Muscle layer of colon (tissue), 2 donors: Measurements from ENCODE around the gene COQ10A.
"Not testable (repeated sequence)": the region's sequence is repeated elsewhere in the genome, so short reads cannot be mapped to it uniquely, and the experiment has no call there.

ENCODE experiments used
- H3K27ac ChIP-seq: one replicate; pipeline ENCODE4 v1.7.0; 2013; ENCODE audit warnings: low read depth, mild to moderate bottlenecking, low read length, moderate library complexity
- H3K27me3 ChIP-seq, 2 donors: one replicate each; pipeline ENCODE4 v1.7.0; 2013; ENCODE audit warnings: low read length in 2 of 2, mild to moderate bottlenecking in 2 of 2; ENCODE audit not compliant: insufficient read depth in 2 of 2, control insufficient read depth in 1 of 2
- H3K36me3 ChIP-seq: one replicate; pipeline ENCODE4 v1.7.0; 2013; ENCODE audit warnings: mild to moderate bottlenecking, low read length; ENCODE audit not compliant: insufficient read depth
- H3K4me1 ChIP-seq: one replicate; pipeline ENCODE4 v1.7.0; 2013; ENCODE audit warnings: mild to moderate bottlenecking, low read length; ENCODE audit not compliant: insufficient read depth
- H3K4me3 ChIP-seq, 2 donors: one replicate each; pipeline ENCODE4 v1.7.0; 2013; ENCODE audit warnings: low read length in 2 of 2, low read depth in 1 of 2, mild to moderate bottlenecking in 1 of 2, moderate library complexity in 1 of 2
- H3K9ac ChIP-seq: one replicate; pipeline ENCODE4 v1.7.0; 2013; ENCODE audit warnings: low read length
- H3K9me3 ChIP-seq: one replicate; pipeline ENCODE4 v1.7.0; 2013; ENCODE audit warnings: mild to moderate bottlenecking, low read length
- donor health status: abdominal sarcoma.
- donor health status: Adenocarcinoma of cecum.

The COQ10A gene

DNA sequence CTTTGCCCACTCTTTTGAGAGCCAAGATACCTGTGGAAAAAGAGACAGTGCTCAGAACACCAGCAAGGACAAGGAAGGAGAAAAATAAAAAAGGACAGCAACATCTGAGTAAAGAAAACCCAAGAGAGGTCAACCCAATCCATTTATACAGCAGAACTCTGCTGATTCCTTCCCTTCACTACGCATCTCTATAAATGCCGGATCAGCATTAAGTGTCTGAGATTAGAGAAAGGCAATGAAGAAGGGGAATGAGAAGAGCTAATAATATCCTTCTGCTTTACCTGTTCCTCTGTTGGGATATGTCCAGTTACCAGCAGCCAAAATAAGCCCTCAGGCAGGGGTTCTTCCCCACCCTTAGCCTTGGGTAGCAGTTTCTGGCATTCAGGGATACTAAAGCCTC lies 15.8 kb downstream of the COQ10A start:
- Histone ChIP-seq H3K9me3 (no peaks in the 10 kb centered on the region), H3K4me3 (no peak overlapping the region), H3K27me3 (no peaks in the 10 kb centered on the region), H3K4me1 (peaks cover 5% of the 10 kb centered on the region), H3K36me3 (peaks cover 64% of the 10 kb centered on the region), H3K27ac (no peak overlapping the region), H3K9ac (no peak overlapping the region)

GRCh38 chr12:56284263-56284662 lies 17.5 kb downstream of the COQ10A start:
- peaks cover 50% of the 10 kb centered on the region for H3K36me3 ChIP-seq
- not testable (repeated sequence) for H3K27me3 ChIP-seq

DNA sequence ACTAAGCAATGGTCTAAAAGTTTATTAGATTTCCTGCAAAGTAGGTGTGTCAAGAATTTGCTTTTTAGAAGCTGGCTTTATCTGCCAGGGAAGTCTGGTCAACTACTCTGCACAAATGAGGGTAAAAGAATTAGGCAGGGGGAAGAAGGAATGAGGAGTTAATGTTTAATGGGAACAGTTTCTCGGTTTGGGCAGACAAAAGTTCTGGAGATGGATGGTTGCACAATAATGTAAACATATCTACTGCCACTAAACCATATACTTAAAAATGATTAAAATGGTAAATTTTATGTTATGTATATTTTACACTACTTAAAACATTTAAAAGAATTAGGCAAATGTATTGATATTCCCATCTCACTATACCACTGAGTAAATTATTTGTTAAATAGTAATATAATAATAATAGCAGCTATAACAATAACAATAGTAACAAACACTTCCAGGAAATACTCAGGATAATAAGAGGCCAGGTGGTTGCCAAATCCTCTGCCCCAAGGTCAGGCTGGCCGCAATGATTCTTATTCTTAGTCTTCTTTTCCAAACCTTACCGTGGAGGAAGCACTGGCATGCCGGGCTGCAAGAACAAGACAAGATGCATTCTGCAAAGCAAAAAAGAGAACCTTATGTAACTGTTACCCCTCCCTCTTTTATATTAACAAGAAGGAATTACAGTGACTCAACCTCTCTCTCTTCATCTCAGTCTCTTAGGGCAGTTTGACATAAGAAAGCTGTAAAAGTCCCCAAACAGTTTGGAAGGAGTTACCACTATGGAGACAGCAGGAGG lies 19.5 kb downstream of the COQ10A start:
- H3K4me1 ChIP-seq, result peaks cover 5% of the 10 kb centered on the region
- peaks cover 43% of the 10 kb centered on the region for H3K36me3 ChIP-seq
- no peaks in the 10 kb centered on the region for H3K9me3 ChIP-seq
- no peaks in the 10 kb centered on the region for H3K27me3 ChIP-seq
- H3K9ac ChIP-seq, result no peak overlapping the region
- no peak overlapping the region for H3K27ac ChIP-seq
- H3K4me3 ChIP-seq, result no peak overlapping the region

More at GRCh38 chr12:56284263-56284662, 17.5 kb downstream of the COQ10A start:
- H3K27ac ChIP-seq, H3K9ac ChIP-seq, H3K4me3 ChIP-seq, H3K4me1 ChIP-seq, H3K9me3 ChIP-seq: not testable (repeated sequence)

DNA sequence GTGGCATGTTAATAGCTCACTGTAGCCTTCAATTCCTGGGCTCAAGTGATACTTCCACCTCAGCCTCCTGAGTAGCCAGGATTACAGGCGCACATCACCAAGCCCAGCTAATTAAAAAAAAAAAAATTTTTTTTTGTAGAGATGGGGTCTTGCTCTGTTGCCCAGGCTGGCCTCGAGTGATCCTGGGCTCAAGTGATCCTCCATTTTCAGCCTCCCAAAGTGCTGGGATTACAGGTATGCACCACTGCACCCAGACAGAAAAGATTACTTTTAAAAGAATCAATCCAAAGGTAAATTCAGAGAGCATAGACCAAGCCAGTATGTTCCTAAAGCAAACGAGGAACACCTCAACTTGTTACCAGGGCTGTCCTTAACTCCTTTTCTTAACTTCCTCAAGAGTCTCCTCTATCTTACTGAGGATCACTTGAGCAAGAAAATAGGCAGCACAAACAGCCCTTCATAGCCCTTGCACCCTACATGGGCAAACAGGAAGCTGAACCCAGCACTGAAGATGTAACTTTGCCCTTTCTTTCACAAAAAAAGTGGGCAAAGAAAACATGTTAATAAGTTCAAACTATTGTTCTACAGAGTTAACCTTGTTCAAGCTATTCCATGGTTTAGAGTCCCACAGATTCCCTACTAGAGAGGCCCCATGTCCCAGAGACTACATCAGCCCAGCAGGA lies 22.1 kb downstream of the COQ10A start:
- Histone ChIP-seq H3K9me3 (no peaks in the 10 kb centered on the region), H3K36me3 (peaks cover 24% of the 10 kb centered on the region), H3K4me3 (no peak overlapping the region), H3K27ac (no peak overlapping the region), H3K27me3 (no peaks in the 10 kb centered on the region), H3K4me1 (peaks cover 5% of the 10 kb centered on the region), H3K9ac (no peak overlapping the region)

DNA sequence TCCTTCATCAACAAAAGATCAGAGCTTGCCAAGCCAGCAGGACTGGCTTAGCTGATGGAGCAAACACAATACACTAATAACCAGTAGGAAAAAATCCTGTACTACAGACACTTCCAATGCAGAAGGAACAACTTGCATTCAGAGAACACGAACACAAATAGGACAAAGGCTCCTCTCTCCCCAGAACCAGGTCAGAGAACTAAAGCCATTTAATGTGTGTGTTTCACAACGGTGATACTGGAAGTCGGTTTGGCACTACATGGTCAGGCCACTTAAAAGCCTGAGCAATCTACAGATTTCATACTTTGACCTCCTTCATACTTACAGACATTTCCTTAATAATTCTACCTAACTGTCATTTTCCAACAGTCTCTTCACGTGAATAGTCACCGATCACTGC lies 27.1 kb downstream of the COQ10A start:
- no peak overlapping the region for H3K9ac ChIP-seq
- peaks cover 6% of the 10 kb centered on the region for H3K36me3 ChIP-seq
- peaks cover 28% of the 10 kb centered on the region for H3K4me1 ChIP-seq
- no peak overlapping the region for H3K4me3 ChIP-seq
- H3K27me3 ChIP-seq, result no peaks in the 10 kb centered on the region
- H3K27ac ChIP-seq, result no peak overlapping the region
- H3K9me3 ChIP-seq, result no peaks in the 10 kb centered on the region

- Histone ChIP-seq H3K27ac (no peak overlapping the region), H3K4me3 (no peak overlapping the region)
These were observed 29.6 kb downstream of the COQ10A start for GRCh38 chr12:56296295-56296694.

DNA sequence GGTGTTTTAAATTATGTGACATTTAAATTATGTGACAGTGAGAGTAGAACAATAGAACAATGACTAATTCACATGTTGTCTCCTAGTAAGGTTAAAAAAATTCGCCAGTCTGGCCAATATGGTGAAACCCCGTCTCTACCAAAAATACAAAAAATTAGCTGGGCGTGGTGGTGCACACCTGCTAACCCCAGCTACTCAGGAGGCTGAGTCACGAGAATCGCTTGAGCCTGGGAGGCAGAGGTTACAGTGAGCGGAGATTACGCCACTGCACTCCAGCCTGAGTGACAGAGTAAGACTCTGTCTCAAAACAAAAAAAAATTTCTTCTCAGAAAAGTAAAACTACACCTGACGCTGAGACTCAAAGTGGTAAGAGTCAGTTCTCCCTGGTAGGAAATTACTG lies 30.7 kb downstream of the COQ10A start:
- Histone ChIP-seq H3K36me3 (no peaks in the 10 kb centered on the region), H3K9ac (no peak overlapping the region), H3K27ac (no peak overlapping the region), H3K27me3 (no peaks in the 10 kb centered on the region), H3K4me1 (peaks cover 51% of the 10 kb centered on the region), H3K9me3 (no peaks in the 10 kb centered on the region), H3K4me3 (peak overlapping the region in 1 of 2 donors; percentile 26)

More at GRCh38 chr12:56296295-56296694, 29.6 kb downstream of the COQ10A start:
- Histone ChIP-seq H3K4me1 (peaks cover 41% of the 10 kb centered on the region), H3K27me3 (no peaks in the 10 kb centered on the region), H3K9me3 (no peaks in the 10 kb centered on the region), H3K9ac (no peak overlapping the region), H3K36me3 (peaks cover 4% of the 10 kb centered on the region)

DNA sequence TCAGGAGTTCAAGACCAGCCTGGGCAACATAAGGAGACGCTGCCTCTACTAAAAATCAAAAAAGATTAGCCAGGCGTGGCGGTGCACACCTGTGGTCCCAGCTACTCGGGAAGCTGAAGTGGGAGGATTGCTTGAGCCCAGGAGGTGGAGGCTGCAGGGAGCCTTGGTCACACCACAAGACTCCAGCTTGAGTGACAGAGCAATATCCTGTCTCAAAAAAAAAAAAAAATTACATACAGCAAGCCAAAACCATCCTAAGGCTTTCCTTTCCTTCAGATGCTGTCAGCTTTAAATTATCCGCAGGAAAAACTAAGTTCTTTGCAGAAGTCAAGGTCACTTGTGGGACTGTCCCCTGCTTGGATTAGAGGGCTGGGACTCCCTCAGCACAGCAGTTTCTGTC lies 32.1 kb downstream of the COQ10A start:
- H3K27ac ChIP-seq, result no peak overlapping the region
- peak overlapping the region in 1 of 2 donors; percentile 67 for H3K4me3 ChIP-seq
- no peaks in the 10 kb centered on the region for H3K9me3 ChIP-seq
- H3K27me3 ChIP-seq, result no peaks in the 10 kb centered on the region
- H3K36me3 ChIP-seq, result no peaks in the 10 kb centered on the region
- H3K9ac ChIP-seq, result peak overlapping the region; percentile 37
- peaks cover 52% of the 10 kb centered on the region for H3K4me1 ChIP-seq

DNA sequence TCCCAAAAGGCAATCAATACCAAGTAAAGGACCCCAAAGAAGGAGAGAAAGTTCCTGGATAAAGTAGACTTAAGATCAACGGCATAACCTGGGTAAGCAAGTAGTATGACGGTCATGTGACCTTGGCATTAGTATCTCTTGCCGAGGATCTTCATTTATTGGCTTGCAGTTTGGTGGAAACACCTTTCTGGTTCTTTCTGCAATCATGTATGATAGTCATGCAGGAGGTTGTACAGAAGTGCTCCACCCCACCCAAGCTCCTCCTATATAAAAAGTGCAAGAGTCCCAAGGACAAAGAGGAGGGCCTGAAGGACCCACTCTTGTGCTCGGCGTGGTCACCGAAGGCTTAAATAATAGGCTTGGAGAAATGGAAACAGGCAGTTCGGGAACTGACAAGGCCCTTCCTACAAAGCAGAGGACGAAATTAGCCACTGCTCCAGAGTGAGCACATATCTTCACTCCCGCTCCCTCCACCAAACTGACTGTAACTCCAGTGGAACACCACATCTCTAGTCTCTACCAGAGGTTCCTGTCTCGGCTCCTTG lies 32.6 kb downstream of the COQ10A start:
- H3K36me3 ChIP-seq, result no peaks in the 10 kb centered on the region
- H3K9ac ChIP-seq, result peak overlapping the region; percentile 37
- H3K4me1 ChIP-seq, result peaks cover 52% of the 10 kb centered on the region
- H3K27me3 ChIP-seq, result no peaks in the 10 kb centered on the region
- peak overlapping the region; percentile 96 for H3K27ac ChIP-seq
- peak overlapping the region; percentile 67 to 90 for H3K4me3 ChIP-seq
- no peaks in the 10 kb centered on the region for H3K9me3 ChIP-seq

DNA sequence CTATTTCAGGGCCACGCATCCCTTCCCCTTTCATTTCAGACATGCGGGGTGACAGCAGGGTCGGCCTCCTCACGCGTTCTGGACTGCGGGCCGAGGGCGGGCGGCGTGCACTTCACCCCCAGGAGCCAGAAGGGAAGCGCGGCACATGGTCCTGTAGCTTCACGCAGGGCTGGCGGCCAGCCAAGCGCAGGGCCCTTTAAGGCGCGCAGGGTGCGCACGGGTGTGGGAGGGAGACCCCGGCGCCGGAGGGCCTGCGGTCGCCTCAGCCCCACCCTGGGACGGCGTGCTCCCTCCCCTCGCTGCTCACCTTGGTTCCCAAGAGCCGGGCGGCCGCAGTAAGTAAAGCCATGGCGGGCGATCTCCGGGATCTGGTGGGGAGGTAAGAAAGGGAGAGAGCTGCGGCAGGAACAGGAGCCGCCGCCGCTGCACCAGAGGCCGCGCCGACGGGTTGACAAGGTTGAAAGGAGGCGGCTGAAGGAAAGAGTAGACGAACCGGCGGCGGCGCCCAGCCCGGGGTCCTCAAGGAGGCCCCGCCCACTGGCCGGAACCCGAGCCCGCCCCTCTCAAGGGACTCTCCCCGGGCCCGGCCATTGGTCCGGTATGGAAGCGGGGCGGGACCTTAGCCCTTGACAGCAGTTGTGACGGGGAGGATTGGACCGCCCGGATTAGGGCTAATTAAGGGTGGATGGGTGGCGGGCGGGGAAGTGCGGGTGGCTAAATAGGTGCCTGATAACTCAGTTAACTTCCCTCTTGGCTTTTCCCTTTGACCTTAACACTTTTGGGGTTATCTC lies 33.3 kb downstream of the COQ10A start, which contains the start of gene CS:
CS (minus strand) TSS at position 478 of the 791 bp plus-strand sequence; CDS start at position 349, 129 bp downstream.
- H3K27ac ChIP-seq, result peak within 1 kb of the TSS; percentile 96
- no peaks in the 10 kb centered on the region for H3K9me3 ChIP-seq
- H3K4me3 ChIP-seq, result peak within 1 kb of the TSS; percentile 82 to 90
- H3K36me3 ChIP-seq, result no peaks in the 10 kb centered on the region
- H3K4me1 ChIP-seq, result peaks cover 52% of the 10 kb centered on the region
- peak within 1 kb of the TSS; percentile 84 for H3K9ac ChIP-seq
- H3K27me3 ChIP-seq, result no peaks in the 10 kb centered on the region
